Measurements from ENCODE around the gene NLGN1. TPM values are rescaled to one million over a fixed set of nuclear protein-coding genes. Genes with fewer than 3 reads are reported as not detected.

NLGN1 gene
- total RNA-seq, 1 donor from 2014 or later, result 34.8 TPM

DNA sequence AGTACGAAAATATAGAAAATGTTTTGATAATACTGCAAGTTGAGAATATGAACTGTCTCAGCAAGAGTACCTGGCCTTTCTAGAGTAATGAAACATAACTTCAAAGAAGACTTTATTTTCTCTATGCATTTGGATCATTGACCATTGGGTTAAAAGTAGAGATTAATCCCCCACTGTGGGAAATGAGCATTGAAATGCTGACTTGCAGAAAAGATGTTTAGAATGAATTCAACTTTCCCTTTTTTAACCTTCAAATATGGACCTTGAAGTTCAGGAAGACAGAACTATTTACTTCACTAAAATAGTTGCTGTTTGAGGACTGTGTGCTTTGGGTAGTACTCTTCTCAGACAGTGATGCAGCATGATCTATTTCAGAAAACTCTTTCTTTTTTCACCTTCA is 75.7 kb downstream of the NLGN1 start:
- Mint-ChIP-seq H3K9me3 (peaks cover 6% of the 10 kb centered on the region), H3K4me1 (peaks cover 15% of the 10 kb centered on the region), H3K4me3 (no peak overlapping the region), H3K27ac (no peak overlapping the region), H3K36me3 (peaks cover 3% of the 10 kb centered on the region), H3K27me3 (ENCODE audit: insufficient read depth, low read depth) (no peaks in the 10 kb centered on the region)
- Histone ChIP-seq H3K9ac (no peak overlapping the region), H3F3A (ENCODE audit: low read depth) (no peaks in the 10 kb centered on the region), H3K4me3 (no peak overlapping the region), H3K4me2 (no peak overlapping the region), H3K27me3 (no peaks in the 10 kb centered on the region), H3K27ac (no peak overlapping the region), H3K79me2 (ENCODE audit: low read depth) (no peaks in the 10 kb centered on the region), H3K9me3 (ENCODE audit: low read depth) (no peaks in the 10 kb centered on the region), H3K4me1 (no peaks in the 10 kb centered on the region), H4K20me1 (ENCODE audit: low read depth) (no peaks in the 10 kb centered on the region), H2AFZ (replicated peaks) (no peak overlapping the region), H3K36me3 (no peaks in the 10 kb centered on the region)
- TF ChIP-seq EZH2 (IDR thresholded peaks at IDR 0.05), result no peak
- TF ChIP-seq EZH2phosphoT487 (IDR thresholded peaks at IDR 0.05), result no peak
- TF ChIP-seq, protein P1, sequence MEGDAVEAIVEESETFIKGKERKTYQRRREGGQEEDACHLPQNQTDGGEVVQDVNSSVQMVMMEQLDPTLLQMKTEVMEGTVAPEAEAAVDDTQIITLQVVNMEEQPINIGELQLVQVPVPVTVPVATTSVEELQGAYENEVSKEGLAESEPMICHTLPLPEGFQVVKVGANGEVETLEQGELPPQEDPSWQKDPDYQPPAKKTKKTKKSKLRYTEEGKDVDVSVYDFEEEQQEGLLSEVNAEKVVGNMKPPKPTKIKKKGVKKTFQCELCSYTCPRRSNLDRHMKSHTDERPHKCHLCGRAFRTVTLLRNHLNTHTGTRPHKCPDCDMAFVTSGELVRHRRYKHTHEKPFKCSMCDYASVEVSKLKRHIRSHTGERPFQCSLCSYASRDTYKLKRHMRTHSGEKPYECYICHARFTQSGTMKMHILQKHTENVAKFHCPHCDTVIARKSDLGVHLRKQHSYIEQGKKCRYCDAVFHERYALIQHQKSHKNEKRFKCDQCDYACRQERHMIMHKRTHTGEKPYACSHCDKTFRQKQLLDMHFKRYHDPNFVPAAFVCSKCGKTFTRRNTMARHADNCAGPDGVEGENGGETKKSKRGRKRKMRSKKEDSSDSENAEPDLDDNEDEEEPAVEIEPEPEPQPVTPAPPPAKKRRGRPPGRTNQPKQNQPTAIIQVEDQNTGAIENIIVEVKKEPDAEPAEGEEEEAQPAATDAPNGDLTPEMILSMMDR (IDR thresholded peaks at IDR 0.05), result no peak
- no peak for DNase-seq (ENCODE audit: low spot score)

DNA sequence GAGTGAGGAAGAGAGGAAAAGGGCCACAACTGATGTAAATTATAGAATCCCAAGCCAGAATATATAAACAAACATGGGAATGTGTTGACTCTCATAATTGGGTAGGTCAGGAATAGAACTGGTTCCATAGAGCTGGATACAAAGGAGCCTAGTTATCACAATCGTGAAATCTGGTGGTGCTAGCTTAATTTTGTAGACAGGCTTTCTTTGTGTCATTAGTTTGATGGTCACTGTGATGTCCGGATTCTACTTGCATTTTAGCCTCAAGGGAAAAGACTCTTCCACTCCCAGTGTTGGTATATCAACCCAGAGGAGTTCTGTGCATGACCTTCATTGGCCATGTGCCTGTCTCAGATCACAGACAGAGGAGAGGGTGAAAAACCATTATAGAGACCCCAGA is 81.8 kb downstream of the NLGN1 start:
- no peaks in the 10 kb centered on the region for H3K9me3 ChIP-seq (ENCODE audit: low read depth)
- H3K4me1 ChIP-seq, result no peaks in the 10 kb centered on the region
- Mint-ChIP-seq H3K27me3 (ENCODE audit: insufficient read depth, low read depth) (no peaks in the 10 kb centered on the region), H3K9me3 (peaks cover 6% of the 10 kb centered on the region), H3K4me3 (no peak overlapping the region), H3K4me1 (no peaks in the 10 kb centered on the region), H3K36me3 (peaks cover 3% of the 10 kb centered on the region), H3K27ac (no peak overlapping the region)
- H3F3A ChIP-seq (ENCODE audit: low read depth), result no peaks in the 10 kb centered on the region
- no peaks in the 10 kb centered on the region for H4K20me1 ChIP-seq (ENCODE audit: low read depth)
- H3K27me3 ChIP-seq, result no peaks in the 10 kb centered on the region
- no peak for DNase-seq (ENCODE audit: low spot score)
- no peak overlapping the region for H3K4me2 ChIP-seq
- no peak overlapping the region for H3K4me3 ChIP-seq
- no peak overlapping the region for H3K9ac ChIP-seq
- TF ChIP-seq, protein P1 (IDR thresholded peaks at IDR 0.05), result no peak
- TF ChIP-seq EZH2 (IDR thresholded peaks at IDR 0.05) (no peak), EZH2phosphoT487 (IDR thresholded peaks at IDR 0.05) (no peak)
- H3K36me3 ChIP-seq, result no peaks in the 10 kb centered on the region
- H2AFZ ChIP-seq (replicated peaks), result no peak overlapping the region
- no peak overlapping the region for H3K27ac ChIP-seq
- H3K79me2 ChIP-seq (ENCODE audit: low read depth), result no peaks in the 10 kb centered on the region

DNA sequence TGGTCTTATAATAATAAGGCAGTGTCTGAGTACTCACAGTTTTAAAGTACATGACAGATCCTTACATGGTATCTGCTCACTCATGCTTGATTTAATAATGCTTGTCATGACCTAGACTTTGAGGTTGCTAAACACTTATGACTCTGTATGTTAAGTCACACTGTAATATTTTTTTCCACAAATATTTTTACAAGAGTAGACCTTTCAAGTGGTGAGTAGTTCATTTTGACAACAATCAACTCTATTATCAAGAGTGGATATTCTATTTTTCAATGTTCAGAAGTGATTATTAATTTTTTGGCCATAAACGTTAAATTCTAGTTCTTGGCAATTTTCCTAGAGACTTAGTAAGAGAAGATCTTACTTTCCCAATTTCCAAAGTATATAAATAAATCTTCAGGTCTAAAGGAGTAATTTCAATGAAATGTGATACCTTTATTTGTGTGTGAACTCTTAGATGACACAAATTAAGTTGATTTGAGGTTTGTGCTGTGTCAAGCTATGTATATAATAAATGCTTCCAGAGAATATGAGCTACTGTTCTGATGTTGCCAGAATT is 104.5 kb downstream of the NLGN1 start:
- Histone ChIP-seq H3K27me3 (no peaks in the 10 kb centered on the region), H3F3A (ENCODE audit: low read depth) (no peaks in the 10 kb centered on the region), H3K27ac (no peak overlapping the region), H2AFZ (replicated peaks) (no peak overlapping the region), H3K79me2 (ENCODE audit: low read depth) (no peaks in the 10 kb centered on the region), H3K9me3 (ENCODE audit: low read depth) (no peaks in the 10 kb centered on the region), H3K9ac (no peak overlapping the region), H4K20me1 (ENCODE audit: low read depth) (no peaks in the 10 kb centered on the region), H3K36me3 (no peaks in the 10 kb centered on the region), H3K4me2 (no peak overlapping the region), H3K4me3 (no peak overlapping the region), H3K4me1 (no peaks in the 10 kb centered on the region)
- H3K9me3 Mint-ChIP-seq, result peaks cover 5% of the 10 kb centered on the region
- H3K27me3 Mint-ChIP-seq (ENCODE audit: insufficient read depth, low read depth), result no peaks in the 10 kb centered on the region
- no peaks in the 10 kb centered on the region for H3K36me3 Mint-ChIP-seq
- H3K4me1 Mint-ChIP-seq, result no peaks in the 10 kb centered on the region
- no peak overlapping the region for H3K4me3 Mint-ChIP-seq
- DNase-seq (ENCODE audit: low spot score), result no peak
- TF ChIP-seq EZH2 (IDR thresholded peaks at IDR 0.05) (no peak), EZH2phosphoT487 (IDR thresholded peaks at IDR 0.05) (no peak)
- TF ChIP-seq, protein P1 (IDR thresholded peaks at IDR 0.05), result no peak
- H3K27ac Mint-ChIP-seq, result no peak overlapping the region
